Adipocyte (in vitro differentiated cells): ENCODE results near the gene NEU1.
"Not testable (repeated sequence)": the region's sequence is repeated elsewhere in the genome, so short reads cannot be mapped to it uniquely, and the experiment has no call there.

ENCODE experiments used
- DNase-seq: peaks from one replicate; pipeline ENCODE4 v3.0.0-alpha.2; 2015; ENCODE audit warnings: low read depth
- H3K27me3 ChIP-seq: replicated peaks from 2 replicates; pipeline ENCODE4 v1.7.0; 2013; ENCODE audit warnings: mild to moderate bottlenecking, low read length, moderate library complexity; ENCODE audit not compliant: control insufficient read depth, insufficient read depth
- H3K36me3 ChIP-seq: 2 replicates; pipeline ENCODE4 v1.7.0; 2013; ENCODE audit warnings: low read length, mild to moderate bottlenecking, moderate library complexity; ENCODE audit not compliant: control insufficient read depth, insufficient read depth, severe bottlenecking
- H3K4me1 ChIP-seq: 2 replicates; pipeline ENCODE4 v1.7.0; 2013; ENCODE audit warnings: mild to moderate bottlenecking, low read length, moderate library complexity; ENCODE audit not compliant: control insufficient read depth, insufficient read depth
- H3K4me3 ChIP-seq: 2 replicates; pipeline ENCODE4 v1.7.0; 2013; ENCODE audit warnings: mild to moderate bottlenecking, low read length, moderate library complexity
- H3K9ac ChIP-seq: 2 replicates; pipeline ENCODE4 v1.7.0; 2013; ENCODE audit warnings: mild to moderate bottlenecking, low read length, moderate library complexity
- H3K9me3 ChIP-seq: 2 replicates; pipeline ENCODE4 v1.7.0; 2013; ENCODE audit warnings: mild to moderate bottlenecking, low read length, moderate library complexity; ENCODE audit not compliant: control insufficient read depth

NEU1 gene

DNA sequence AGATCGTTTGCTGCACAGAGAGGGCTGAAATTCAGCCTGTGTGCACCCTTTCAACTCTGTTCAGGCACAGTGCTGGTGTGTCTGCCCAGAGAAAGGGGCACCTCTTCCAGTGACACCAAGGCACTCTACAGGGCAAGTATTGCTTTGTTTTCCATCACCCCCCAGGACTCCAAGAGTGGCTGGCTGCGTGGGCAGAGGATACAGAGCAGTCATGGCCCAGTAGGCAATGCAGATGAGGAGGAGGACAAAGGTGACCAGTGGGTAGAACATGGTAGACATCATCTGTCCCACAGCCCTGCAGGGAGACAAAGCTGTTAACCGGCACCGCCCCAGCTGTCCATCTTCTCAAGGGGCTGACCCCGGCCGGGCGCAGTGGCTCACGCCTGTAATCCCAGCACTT lies 6.7 kb upstream of the NEU1 start:
- Histone ChIP-seq H3K4me1 (no peaks in the 10 kb centered on the region), H3K9ac (no peak overlapping the region), H3K27me3 (peaks cover 7% of the 10 kb centered on the region), H3K4me3 (no peak overlapping the region), H3K36me3 (no peaks in the 10 kb centered on the region), H3K9me3 (no peaks in the 10 kb centered on the region)
- no peak for DNase-seq

DNA sequence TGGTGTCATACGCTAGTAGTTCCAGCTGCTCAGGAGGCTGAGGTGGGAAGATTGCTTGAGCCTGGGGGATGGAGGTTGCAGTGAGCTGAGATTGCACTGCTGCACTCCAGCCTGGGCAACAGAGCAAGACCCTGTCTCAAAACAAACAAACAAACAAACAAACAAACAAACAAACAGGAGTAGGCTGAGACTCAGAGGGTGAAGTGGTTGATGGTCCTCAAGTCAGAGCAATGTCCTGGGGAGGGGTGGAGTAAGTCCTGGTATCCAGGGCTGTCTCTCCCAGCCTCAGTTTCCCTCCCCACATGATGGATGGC lies 6.0 kb upstream of the NEU1 start:
- not testable (repeated sequence) for H3K4me1 ChIP-seq, H3K9me3 ChIP-seq, H3K27me3 ChIP-seq, DNase-seq, H3K4me3 ChIP-seq, H3K9ac ChIP-seq, H3K36me3 ChIP-seq

- peaks cover 7% of the 10 kb centered on the region for H3K27me3 ChIP-seq
- H3K36me3 ChIP-seq: peaks cover 8% of the 10 kb centered on the region
- H3K9ac ChIP-seq: no peak overlapping the region
- H3K9me3 ChIP-seq: no peaks in the 10 kb centered on the region
- no peak overlapping the region for H3K4me3 ChIP-seq
- peaks cover 14% of the 10 kb centered on the region for H3K4me1 ChIP-seq
- no peak for DNase-seq
Measured at GRCh38 chr6:31865205-31866118, 2.8 kb upstream of the NEU1 start.

GRCh38 chr6:31864818-31865204 lies 2.2 kb upstream of the NEU1 start:
- Histone ChIP-seq H3K9ac (peak overlapping the region; percentile 76), H3K9me3 (no peaks in the 10 kb centered on the region), H3K27me3 (peaks cover 7% of the 10 kb centered on the region), H3K4me3 (no peak overlapping the region), H3K36me3 (peaks cover 15% of the 10 kb centered on the region), H3K4me1 (peaks cover 14% of the 10 kb centered on the region)
- no peak for DNase-seq

- not testable (repeated sequence) for DNase-seq, H3K27me3 ChIP-seq, H3K9me3 ChIP-seq
- Histone ChIP-seq H3K4me1 (peaks cover 14% of the 10 kb centered on the region), H3K4me3 (peak overlapping the region; percentile 85), H3K36me3 (peaks cover 22% of the 10 kb centered on the region), H3K9ac (peak overlapping the region; percentile 76)
Measured at GRCh38 chr6:31864123-31864562, 1.5 kb upstream of the NEU1 start.

- no peaks in the 10 kb centered on the region for H3K9me3 ChIP-seq
- H3K36me3 ChIP-seq: peaks cover 38% of the 10 kb centered on the region
- peak; percentile 11 for DNase-seq
- no peaks in the 10 kb centered on the region for H3K27me3 ChIP-seq
- H3K4me1 ChIP-seq: peaks cover 14% of the 10 kb centered on the region
- H3K4me3 ChIP-seq: peak overlapping the region; percentile 86
- H3K9ac ChIP-seq: peak overlapping the region; percentile 85
Measured at GRCh38 chr6:31861919-31862343, 690 bp downstream of the NEU1 start.

GRCh38 chr6:31861150-31861549 lies 1.5 kb downstream of the NEU1 start:
- H3K4me1 ChIP-seq: peaks cover 14% of the 10 kb centered on the region
- H3K36me3 ChIP-seq: peaks cover 38% of the 10 kb centered on the region
- no peaks in the 10 kb centered on the region for H3K9me3 ChIP-seq
- H3K27me3 ChIP-seq: no peaks in the 10 kb centered on the region
- H3K9ac ChIP-seq: no peak overlapping the region
- no peak for DNase-seq
- no peak overlapping the region for H3K4me3 ChIP-seq

- Histone ChIP-seq H3K9ac (no peak overlapping the region), H3K36me3 (peaks cover 38% of the 10 kb centered on the region), H3K9me3 (no peaks in the 10 kb centered on the region), H3K27me3 (no peaks in the 10 kb centered on the region), H3K4me3 (no peak overlapping the region), H3K4me1 (peaks cover 14% of the 10 kb centered on the region)
- DNase-seq: no peak
Measured at GRCh38 chr6:31860349-31860748, 2.3 kb downstream of the NEU1 start.

DNA sequence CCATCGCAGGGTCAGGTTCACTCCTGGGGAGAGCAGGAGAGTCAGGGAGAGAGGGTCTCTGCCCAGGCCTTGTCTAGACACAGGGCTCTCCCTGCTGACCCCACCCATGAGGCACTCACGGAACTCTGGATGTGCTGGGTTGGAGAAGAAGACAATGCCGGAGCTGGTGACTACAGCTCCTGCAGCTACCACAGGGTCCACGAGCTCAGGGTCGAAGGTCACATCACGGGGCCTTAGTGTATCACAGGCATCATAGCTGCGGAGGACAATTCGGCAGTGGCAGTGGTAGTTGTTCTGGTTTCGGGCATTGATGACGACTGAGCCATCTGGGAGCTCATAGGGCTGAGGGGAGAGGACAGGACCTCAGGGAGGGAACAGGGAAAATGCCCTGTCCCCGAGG lies 2.7 kb downstream of the NEU1 start:
- H3K9me3 ChIP-seq: no peaks in the 10 kb centered on the region
- H3K4me3 ChIP-seq: no peak overlapping the region
- peaks cover 38% of the 10 kb centered on the region for H3K36me3 ChIP-seq
- no peak overlapping the region for H3K9ac ChIP-seq
- H3K4me1 ChIP-seq: peaks cover 14% of the 10 kb centered on the region
- no peaks in the 10 kb centered on the region for H3K27me3 ChIP-seq
- no peak for DNase-seq

DNA sequence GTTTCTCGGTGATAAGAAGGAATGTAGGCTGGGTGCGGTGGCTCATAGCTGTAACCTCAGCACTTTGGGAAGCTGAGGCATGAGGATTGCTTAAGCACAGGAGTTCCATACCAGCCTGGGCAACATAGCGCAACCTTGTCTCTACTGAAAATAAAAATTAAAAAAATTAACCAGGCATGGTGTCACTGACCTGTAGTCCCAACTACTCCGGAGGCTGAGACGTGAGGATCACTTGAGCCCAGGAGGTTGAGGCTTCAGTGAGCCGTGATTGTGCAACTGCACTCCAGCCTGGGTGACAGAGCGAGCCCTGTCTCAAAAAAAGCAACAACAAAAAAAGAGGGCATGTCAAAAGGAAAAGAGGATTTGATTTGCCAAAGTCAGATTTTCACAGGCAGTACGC lies 3.9 kb downstream of the NEU1 start:
- DNase-seq: no peak
- Histone ChIP-seq H3K9ac (no peak overlapping the region), H3K36me3 (peaks cover 38% of the 10 kb centered on the region), H3K9me3 (no peaks in the 10 kb centered on the region), H3K4me1 (peaks cover 14% of the 10 kb centered on the region), H3K27me3 (no peaks in the 10 kb centered on the region), H3K4me3 (no peak overlapping the region)

GRCh38 chr6:31857774-31858173 lies 4.8 kb downstream of the NEU1 start:
- not testable (repeated sequence) for DNase-seq, H3K27me3 ChIP-seq, H3K9ac ChIP-seq, H3K9me3 ChIP-seq, H3K4me1 ChIP-seq, H3K4me3 ChIP-seq
- peaks cover 38% of the 10 kb centered on the region for H3K36me3 ChIP-seq
